ENCODE data around the gene TBC1D2B.

The TBC1D2B gene

DNA sequence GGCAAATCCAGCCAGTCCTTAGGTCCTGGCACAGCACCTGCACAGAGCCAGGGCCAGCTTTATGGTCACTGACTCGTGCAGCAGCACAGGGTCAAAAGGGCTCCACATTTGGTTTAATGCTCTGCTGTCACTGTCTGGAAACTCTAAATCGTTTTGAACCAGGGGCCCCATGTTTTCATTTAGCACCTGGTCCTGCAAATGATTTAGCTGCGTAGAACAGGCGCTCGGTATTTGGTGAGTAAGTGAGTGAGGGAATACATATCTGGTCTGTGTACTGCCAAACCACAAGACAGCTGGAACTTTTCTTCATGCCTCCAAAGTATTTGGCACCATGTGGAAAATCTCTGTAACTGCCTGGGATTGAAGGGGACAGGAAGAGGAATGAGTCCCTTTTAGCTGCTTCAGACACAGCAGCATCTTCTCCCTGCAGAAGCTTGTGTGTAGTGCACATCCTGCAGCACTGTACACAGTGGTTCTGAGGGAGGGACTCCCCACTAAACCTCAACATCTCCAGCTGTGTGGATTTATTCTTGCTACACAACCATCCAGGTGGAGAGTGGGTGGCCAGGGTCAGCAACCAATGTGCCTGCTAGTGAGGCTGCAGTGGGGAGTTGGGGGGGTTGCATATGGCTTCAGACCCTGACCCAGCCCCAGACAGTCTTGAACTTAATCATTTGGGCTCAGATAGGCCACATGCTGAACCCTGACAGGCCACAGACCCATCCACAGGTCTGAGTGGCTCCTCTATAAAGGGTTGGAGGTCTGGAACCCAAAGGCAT, 15.9 kb upstream of the TBC1D2B start:
- peak; percentile 95 for DNase-seq

GRCh38 chr15:78092261-78093041, 14.9 kb upstream of the TBC1D2B start, which contains the start of gene SH2D7:
SH2D7 (plus strand) TSS chr15:78092561; CDS start chr15:78092585, 24 bp downstream.
- peak; percentile 44 for DNase-seq

- peak; percentile 59 for DNase-seq
Observed at GRCh38 chr15:78090422-78091063, 13.0 kb upstream of the TBC1D2B start.

DNA sequence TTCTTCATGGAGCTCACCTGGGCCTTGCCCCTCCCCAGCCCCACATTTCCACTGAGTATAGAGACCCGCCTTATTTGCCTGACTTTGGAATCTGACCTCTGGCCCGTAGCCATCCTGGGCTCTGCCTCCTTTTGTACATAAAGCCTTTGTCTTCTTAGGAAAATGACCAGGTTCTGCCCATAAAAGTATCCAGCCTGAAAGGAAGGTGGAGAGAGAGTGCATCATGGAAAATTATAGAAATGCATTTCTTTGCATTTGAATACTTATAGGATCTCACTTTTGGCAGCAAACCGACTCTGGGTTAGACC, 11.2 kb upstream of the TBC1D2B start:
- no peak for DNase-seq

DNA sequence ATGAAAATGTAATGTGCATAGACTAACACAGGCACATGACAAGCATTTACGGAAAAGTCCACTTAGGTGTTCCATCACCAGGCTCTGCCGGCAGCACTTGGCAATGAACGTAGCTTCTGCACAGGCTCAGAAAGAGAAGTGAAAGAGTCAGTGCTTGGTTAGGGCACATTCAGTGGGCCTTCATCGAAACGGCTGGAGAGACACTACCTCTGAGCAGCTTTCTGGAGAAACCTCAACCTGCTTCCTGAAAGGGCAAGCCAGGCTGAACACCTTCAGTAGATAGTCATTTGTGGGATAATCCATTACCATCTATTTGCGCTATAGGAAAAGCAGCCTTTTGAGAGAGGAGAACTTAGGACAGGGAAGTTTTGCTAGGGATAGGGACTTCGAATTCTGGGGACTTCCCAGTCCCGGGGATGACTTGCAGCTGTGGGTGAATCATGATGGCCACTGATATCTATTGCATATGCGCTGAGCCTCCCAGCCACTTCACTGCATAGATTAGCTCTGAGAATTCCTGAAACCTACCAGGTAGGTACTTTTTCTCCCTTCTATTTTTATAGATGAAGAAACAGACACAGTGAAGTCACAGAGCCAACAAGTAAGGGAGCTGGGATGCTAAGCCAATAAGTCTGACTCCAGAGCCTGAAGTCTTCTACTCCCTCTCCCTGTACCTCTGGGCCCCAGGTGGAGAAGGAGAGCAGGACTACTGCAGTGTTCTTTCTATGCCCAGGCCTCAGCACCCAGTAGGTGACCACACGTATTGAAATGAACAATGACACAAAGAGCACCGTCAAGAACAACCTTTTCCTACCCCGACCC, 10.7 kb upstream of the TBC1D2B start:
- DNase-seq = no peak

- DNase-seq = peak; percentile 97
Observed at GRCh38 chr15:78085928-78086327, 8.4 kb upstream of the TBC1D2B start.

DNA sequence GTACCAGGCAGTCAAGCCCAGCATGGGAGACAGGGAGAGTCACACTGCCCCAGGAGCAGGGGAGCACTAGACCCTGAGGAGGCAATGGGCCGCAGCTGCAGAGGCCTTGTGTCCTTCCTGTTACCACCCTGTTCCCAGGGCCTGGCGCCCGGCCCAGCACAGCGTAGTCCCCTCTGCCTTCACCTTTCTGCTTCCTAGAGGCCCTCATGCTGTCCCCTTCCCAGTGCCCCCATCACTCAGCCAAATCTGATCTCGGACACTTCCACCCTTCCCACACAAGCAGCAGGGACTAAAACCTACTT, 6.9 kb upstream of the TBC1D2B start:
- no peak for DNase-seq

- DNase-seq = no peak
Observed at GRCh38 chr15:78083687-78084448, 6.4 kb upstream of the TBC1D2B start.

DNA sequence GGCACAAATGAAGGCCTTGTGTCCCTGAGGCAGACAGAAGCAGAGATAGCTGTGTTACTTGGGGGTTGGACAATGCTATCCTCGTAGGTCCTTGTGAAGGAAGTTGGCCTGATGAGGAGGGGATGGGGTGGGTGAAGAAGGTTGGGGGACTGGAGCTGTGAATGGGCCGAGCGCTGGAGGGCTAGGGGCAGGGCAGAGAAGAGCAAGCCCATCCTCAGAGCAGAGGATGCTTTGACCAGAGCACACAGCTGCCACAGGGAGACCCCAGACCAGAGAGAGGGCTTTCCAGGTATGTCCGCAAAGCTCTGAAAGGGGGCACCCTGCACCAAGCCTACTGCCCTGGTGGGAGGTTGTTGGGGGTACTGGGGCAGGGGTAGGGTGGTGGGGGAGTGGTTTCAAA, 5.7 kb upstream of the TBC1D2B start:
- DNase-seq = no peak

- DNase-seq = no peak
Observed at GRCh38 chr15:78082743-78083110, 5.2 kb upstream of the TBC1D2B start.

DNA sequence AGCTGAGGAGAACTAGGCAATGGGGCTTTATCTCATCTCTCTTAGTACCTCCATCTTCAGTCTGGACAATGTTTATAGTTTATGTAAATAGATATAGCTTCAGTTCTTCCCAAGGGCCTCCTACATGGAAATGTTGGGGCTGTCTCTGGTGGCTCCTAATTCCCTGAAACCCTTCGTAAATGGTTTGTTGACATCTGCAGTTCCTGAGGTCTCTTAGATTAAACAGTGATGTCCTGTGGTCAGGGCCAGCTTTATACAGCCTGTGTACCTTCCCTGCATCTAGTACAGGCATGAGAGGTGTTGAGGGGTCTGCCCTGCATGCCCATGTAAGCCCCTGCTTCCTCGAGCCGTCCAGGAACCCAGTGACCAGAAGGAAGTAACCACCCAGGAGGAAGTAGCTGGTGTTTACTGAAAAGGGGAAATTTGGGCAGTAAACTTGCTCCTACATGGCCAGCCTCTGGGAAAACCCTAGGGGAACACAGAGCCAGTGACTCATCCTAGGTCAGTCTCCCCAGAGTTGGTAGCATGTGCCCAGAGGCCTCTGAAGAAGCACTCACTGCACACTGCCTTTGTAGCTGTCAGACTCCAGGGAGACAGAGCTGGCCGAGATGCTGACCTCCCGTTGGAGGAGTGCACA, 4.7 kb upstream of the TBC1D2B start:
- no peak for DNase-seq

GRCh38 chr15:78080088-78080460, 2.6 kb upstream of the TBC1D2B start:
- no peak for DNase-seq

- no peak for DNase-seq
Observed at GRCh38 chr15:78079298-78080087, 2.0 kb upstream of the TBC1D2B start.

GRCh38 chr15:78077871-78078210, 330 bp upstream of the TBC1D2B start:
- no peak for DNase-seq

DNA sequence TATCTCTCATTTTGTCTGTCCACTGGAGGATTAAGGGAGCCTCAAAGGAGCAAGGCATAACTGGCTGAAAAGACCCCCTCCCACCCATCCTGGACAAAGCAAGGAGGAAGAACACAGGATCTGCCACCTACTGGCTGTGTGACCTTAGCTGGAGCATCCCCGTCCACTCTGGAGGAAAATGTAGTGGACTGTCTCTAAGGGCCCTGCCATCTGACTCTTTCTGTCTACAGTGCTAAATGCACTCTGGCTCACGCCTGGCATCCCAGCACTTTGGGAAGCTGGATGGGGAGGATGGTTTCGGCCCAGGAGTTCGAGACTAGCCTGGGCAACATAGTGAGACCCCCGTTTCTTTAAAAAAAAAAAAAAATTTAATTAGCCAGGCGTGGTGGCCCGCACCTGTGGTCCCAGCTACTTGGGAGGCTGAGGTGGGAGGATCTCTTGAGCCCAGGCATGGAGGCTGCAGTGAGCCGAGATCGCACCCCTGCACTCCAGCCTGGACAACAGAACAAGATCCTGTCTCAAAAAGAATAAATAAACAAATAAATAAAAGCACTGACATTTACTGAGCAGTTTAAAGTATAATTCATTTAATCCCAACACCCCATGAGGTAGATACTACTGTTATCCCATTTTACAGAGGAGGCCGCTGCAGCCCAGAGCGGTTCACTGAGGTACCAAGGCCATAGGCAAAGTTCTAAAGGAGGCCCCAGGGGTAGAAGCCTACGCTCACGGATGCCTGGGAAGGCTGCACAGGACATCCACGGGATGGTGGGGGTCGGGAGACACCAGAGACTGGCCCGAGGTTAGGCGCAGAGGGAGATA, 1.1 kb downstream of the TBC1D2B start:
- DNase-seq = no peak

DNA sequence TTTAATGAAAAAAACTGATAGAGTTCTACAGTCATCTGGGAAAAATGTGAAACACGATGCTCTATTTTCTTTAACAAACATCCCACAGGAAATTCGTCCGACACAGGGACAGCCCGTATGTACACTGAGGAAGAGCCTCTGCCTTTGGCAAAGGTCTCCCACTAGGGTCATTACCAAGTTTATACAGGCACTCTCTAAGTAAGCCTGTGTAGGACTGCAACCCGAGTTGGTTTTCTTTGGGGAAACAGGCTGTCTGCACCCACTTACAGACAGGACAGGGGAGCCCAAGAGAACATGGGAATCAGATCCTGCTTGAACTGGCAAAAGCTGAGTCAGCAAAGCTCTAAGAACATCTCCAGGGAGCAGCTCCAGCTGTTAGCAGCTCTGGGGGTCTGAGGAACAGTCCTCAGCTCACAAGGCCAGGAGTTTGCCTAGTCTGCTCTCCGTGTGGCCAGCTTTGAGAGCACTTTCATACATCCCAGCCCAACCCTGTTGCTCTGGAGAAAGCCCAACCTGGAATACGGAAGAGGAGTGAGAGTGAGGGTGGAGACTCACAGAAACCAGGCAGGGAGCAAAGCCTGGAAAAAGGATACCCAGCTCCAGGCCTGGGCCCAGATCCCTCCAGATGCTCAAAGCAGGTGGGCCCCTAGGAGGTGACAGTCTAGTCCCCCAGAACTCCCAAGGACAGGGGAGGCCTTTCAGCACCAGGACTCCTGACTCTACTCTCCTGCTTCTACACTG, 1.9 kb downstream of the TBC1D2B start:
- DNase-seq = peak; percentile 94

DNA sequence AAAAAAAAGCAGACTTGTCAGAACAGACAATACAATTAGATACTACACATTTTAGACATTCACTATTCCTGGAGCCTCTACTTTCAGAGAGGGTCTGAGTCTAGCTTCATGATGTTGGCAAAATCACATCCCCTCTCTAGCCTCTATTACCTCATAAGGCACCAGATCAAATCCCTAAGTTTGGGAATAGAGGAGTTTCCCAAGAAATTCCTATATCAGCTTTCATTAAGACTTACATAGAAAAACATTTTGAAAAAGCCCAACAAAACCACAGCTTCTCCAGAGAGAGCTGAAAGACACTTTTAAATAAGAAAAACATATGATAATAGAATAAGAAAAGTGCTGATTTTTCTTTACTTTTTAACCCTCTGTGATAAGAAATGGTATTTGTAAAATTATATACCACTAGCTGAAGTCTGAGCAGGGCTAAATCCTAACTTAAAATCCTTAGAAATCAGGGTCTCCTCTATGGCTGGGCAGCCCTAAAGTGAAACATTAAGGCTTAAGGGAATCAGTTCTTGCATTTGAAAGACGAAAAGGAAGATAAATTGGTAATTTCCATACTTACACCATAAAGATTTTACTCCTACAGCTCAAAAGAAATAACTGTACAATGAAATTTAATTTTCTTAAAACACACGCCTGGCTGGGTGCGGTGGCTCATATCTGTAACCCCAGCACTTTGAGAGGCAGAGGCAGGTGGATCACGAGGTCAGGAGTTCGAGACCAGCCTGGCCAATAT, 4.3 kb downstream of the TBC1D2B start:
- no peak for DNase-seq

GRCh38 chr15:78072080-78072892, 5.2 kb downstream of the TBC1D2B start:
- DNase-seq = peak; percentile 66

Data from fibroblast of skin of scalp (primary cell).